Endothelial cell of umbilical vein (primary cell): Measurements from ENCODE around the gene CPA2. TPM values are rescaled to one million over a fixed set of nuclear protein-coding genes. Genes with fewer than 3 reads are reported as not detected.

Source experiments
- BruUV-seq: library from RNA; stranded (reverse); fragments of 400-500 nt; replicated peaks from 2 replicates; lab custom pipeline; 2021; lab: Mats Ljungman, UMichigan
- CTCF ChIA-PET: fragments of 300-600, 350-600 bp; sonication (Branson Sonifier 250); formaldehyde crosslinking; loops from one replicate; lab custom pipeline; 2021; ENCODE audit warnings: antibody characterized with exemption, inconsistent platforms; lab: Charles Lee
- POLR2A ChIA-PET: fragments of 300-600, 350-600 bp; sonication (Branson Sonifier 250); formaldehyde crosslinking; loops from one replicate; lab custom pipeline; 2021; ENCODE audit warnings: antibody characterized with exemption, inconsistent platforms; lab: Charles Lee
- DNase-seq: peaks from one replicate; pipeline ENCODE4 v3.0.0-alpha.2; 2011; ENCODE audit warnings: low read depth, low spot score
- FAIRE-seq: peaks from 2 replicates; lab custom pipeline; 2011; peaks lifted over from hg19 to GRCh38; lab: Jason Lieb, UNC
- H2AFZ ChIP-seq: 2 replicates; pipeline ENCODE4 v1.6.0; 2012; ENCODE audit warnings: low read depth, low read length, control low read depth, inconsistent platforms
- H3K27ac ChIP-seq: 2 replicates; pipeline ENCODE4 v1.5.1; 2011; ENCODE audit warnings: low read depth, mild to moderate bottlenecking, control low read depth, low read length, moderate library complexity; ENCODE audit not compliant: insufficient read depth
- H3K27me3 ChIP-seq, 2 experiments: 2 replicates each; pipeline versions ENCODE4 v1.6.0 to v1.6.1; 2011; ENCODE audit warnings: low read length in 2 of 2, mixed read lengths in 1 of 2; ENCODE audit not compliant: control insufficient read depth in 2 of 2, insufficient read depth in 2 of 2
- H3K36me3 ChIP-seq, 2 experiments: 2 replicates in 1 of 2; 3 replicates in 1 of 2; pipeline ENCODE4 v1.5.1; 2011; ENCODE audit warnings: low read length in 2 of 2, mild to moderate bottlenecking in 1 of 2, moderate library complexity in 1 of 2; ENCODE audit not compliant: control insufficient read depth in 2 of 2, insufficient read depth in 2 of 2; ENCODE audit errors: extremely low read depth in 1 of 2
- H3K4me1 ChIP-seq: 3 replicates; pipeline ENCODE4 v1.5.1; 2011; ENCODE audit warnings: mild to moderate bottlenecking, low read length; ENCODE audit not compliant: control insufficient read depth, insufficient read depth; ENCODE audit errors: extremely low read depth
- H3K4me2 ChIP-seq: 2 replicates; pipeline ENCODE4 v1.6.1; 2011; ENCODE audit warnings: low read length, control low read depth, mixed read lengths; ENCODE audit not compliant: insufficient read depth
- H3K4me3 ChIP-seq, 3 experiments: fragments of 200-600 bp in 1 of 3; sonication (generic), shearing (Covaris generic) in 1 of 3; replicated peaks in 1 of 3; 2 replicates each; pipeline ENCODE4 v1.5.1; 2011 to 2016; ENCODE audit warnings: control low read depth in 3 of 3, low read length in 3 of 3, mild to moderate bottlenecking in 2 of 3, inconsistent platforms in 1 of 3, low read depth in 1 of 3, moderate library complexity in 1 of 3; ENCODE audit not compliant: insufficient read depth in 1 of 3
- H3K79me2 ChIP-seq: 2 replicates; pipeline ENCODE4 v1.6.0; 2012; ENCODE audit warnings: low read length, inconsistent platforms; ENCODE audit not compliant: control insufficient read depth, insufficient read depth
- H3K9ac ChIP-seq: replicated peaks from 2 replicates; pipeline ENCODE3; 2011; ENCODE audit warnings: low read length, control low read depth; ENCODE audit not compliant: insufficient read depth; ENCODE audit errors: extremely low read depth
- H3K9me1 ChIP-seq: replicated peaks from 3 replicates; pipeline ENCODE4 v1.6.0; 2011; ENCODE audit warnings: mild to moderate bottlenecking, low read length; ENCODE audit not compliant: control insufficient read depth, insufficient read depth; ENCODE audit errors: extremely low read depth
- H3K9me3 ChIP-seq: replicated peaks from 2 replicates; pipeline ENCODE4 v1.5.1; 2012; ENCODE audit warnings: low read length, inconsistent platforms; ENCODE audit not compliant: control insufficient read depth, insufficient read depth
- H4K20me1 ChIP-seq: replicated peaks from 2 replicates; pipeline ENCODE3; 2011; ENCODE audit warnings: mild to moderate bottlenecking, low read length; ENCODE audit not compliant: control insufficient read depth, insufficient read depth; ENCODE audit errors: extremely low read depth
- CTCF ChIP-seq, 2 donors: IDR thresholded peaks; 1 replicate in 1 of 2; 2 replicates in 1 of 2; pipeline ENCODE4 v1.5.1; 2011; ENCODE audit warnings: low read length in 2 of 2, mild to moderate bottlenecking in 2 of 2, moderate library complexity in 2 of 2, control low read depth in 1 of 2, inconsistent platforms in 1 of 2, low read depth in 1 of 2; ENCODE audit not compliant: insufficient read depth in 1 of 2; ENCODE audit errors: extremely low read depth in 1 of 2
- EZH2 ChIP-seq: IDR thresholded peaks from 2 replicates; pipeline ENCODE4 v1.6.1; 2012; ENCODE audit warnings: borderline replicate concordance, low read depth, mild to moderate bottlenecking, moderate library complexity, low read length, inconsistent platforms; ENCODE audit not compliant: severe bottlenecking
- FOS ChIP-seq: IDR thresholded peaks from 2 replicates; pipeline ENCODE4 v1.6.1; 2011; ENCODE audit warnings: mild to moderate bottlenecking, low read length, moderate library complexity, borderline replicate concordance; ENCODE audit not compliant: insufficient read depth
- GATA2 ChIP-seq: IDR thresholded peaks from 2 replicates; pipeline ENCODE4 v1.7.0; 2011; ENCODE audit warnings: low read depth, mild to moderate bottlenecking, moderate library complexity, mixed read lengths, low read length; ENCODE audit not compliant: insufficient read length, insufficient read depth
- JUN ChIP-seq: IDR thresholded peaks from 2 replicates; pipeline ENCODE4 v1.6.1; 2011; ENCODE audit warnings: borderline replicate concordance, low read depth; ENCODE audit not compliant: insufficient read length, insufficient read depth
- MYC ChIP-seq: IDR thresholded peaks from one replicate; pipeline ENCODE4 v1.6.1; 2011; ENCODE audit warnings: mild to moderate bottlenecking, low read depth, low read length
- POLR2A ChIP-seq: IDR thresholded peaks from 2 replicates; pipeline ENCODE4 v1.6.1; 2012; ENCODE audit warnings: low read depth, mild to moderate bottlenecking, control low read depth, low read length
- POLR2AphosphoS5 ChIP-seq: IDR thresholded peaks from 2 replicates; pipeline ENCODE4 v1.6.1; 2012; ENCODE audit warnings: low read depth, mild to moderate bottlenecking, control low read depth, low read length, moderate library complexity; ENCODE audit not compliant: insufficient read depth
- dilution Hi-C: fragments of 300-500 bp; cut with MboI; formaldehyde crosslinking; loops from one replicate; pipeline ENCODE4 v1.15.0; 2019; ENCODE audit warnings: low sequenced_read_pairs; ENCODE audit not compliant: extremely low pct_ligation_motif_present
- intact Hi-C: fragments of 100-400 bp; cut with micrococcal nuclease; formaldehyde crosslinking; loops from one replicate; pipeline ENCODE4 v1.10.0; 2022
- polyA plus RNA-seq, 4 experiments: library from polyadenylated mRNA; depleted of rRNA in 3 of 4; stranded (reverse) in 3 of 4; unstranded in 1 of 4; fragments of >200 nt; gene quantifications; 2 replicates each; pipeline versions ENCODE4 v1.2.1 to v1.2.3, GENCODE V29; 2011 to 2012; ENCODE audit warnings: missing spikeins in 1 of 4
- total RNA-seq: library from RNA; stranded (reverse); gene quantifications from 2 replicates; pipeline ENCODE4 v1.2.3, GENCODE V29; 2021
- TF ChIP-seq, protein P1 (sequence below): IDR thresholded peaks from 2 replicates; pipeline ENCODE4 v1.6.1; 2011; ENCODE audit not compliant: insufficient read depth, insufficient read length

The CPA2 gene
- total and polyA plus RNA-seq, 2 donors (not counting 3 experiments of a cell fraction or from before 2014, with no cell fraction given) = not detected

GRCh38 chr7:130297628-130298543, 31.2 kb downstream of the CPA2 start:
- Histone ChIP-seq H3K4me2 (no peak overlapping the region), H2AFZ (no peak overlapping the region), H3K4me3 (no peak overlapping the region), H3K9me1 (no peaks in the 10 kb centered on the region), H3K36me3 (no peaks in the 10 kb centered on the region), H3K27ac (no peak overlapping the region), H3K9ac (no peak overlapping the region), H3K27me3 (no peaks in the 10 kb centered on the region), H3K9me3 (no peaks in the 10 kb centered on the region), H3K79me2 (no peaks in the 10 kb centered on the region), H4K20me1 (no peaks in the 10 kb centered on the region), H3K4me1 (no peaks in the 10 kb centered on the region)
- CTCF ChIA-PET = interaction anchor here (0.8 to 1.0 kb wide), 2 partner anchors 16 to 30 kb away, joined by 3 to 4 read pairs; no protein-coding TSS in a partner anchor
- BruUV-seq = no TSS peak
- POLR2A ChIA-PET = no interaction called here
- FAIRE-seq (no peak), DNase-seq (no peak)
- dilution Hi-C loops = no loop called here
- TF ChIP-seq FOS = no peak
- no peak for TF ChIP-seq POLR2A
- no peak for TF ChIP-seq MYC
- TF ChIP-seq GATA2 = no peak
- TF ChIP-seq, protein P1, sequence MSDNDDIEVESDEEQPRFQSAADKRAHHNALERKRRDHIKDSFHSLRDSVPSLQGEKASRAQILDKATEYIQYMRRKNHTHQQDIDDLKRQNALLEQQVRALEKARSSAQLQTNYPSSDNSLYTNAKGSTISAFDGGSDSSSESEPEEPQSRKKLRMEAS = no peak
- TF ChIP-seq EZH2 = no peak
- no peak for TF ChIP-seq CTCF (IDR thresholded peaks at IDR 0.05; ENCODE audit: extremely low read depth in 1 of 2, insufficient read depth in 1 of 2, low read depth in 1 of 2, low read length in 2 of 2)
- no peak for TF ChIP-seq JUN
- no peak for TF ChIP-seq POLR2AphosphoS5
- intact Hi-C loops = no loop called here
